Esophagus muscularis mucosa (tissue), 4 donors: ENCODE data around the gene TPCN1. TPM values are rescaled to one million over a fixed set of nuclear protein-coding genes. Genes with fewer than 3 reads are reported as not detected.

Experiments used
- small RNA-seq, 3 donors: library from RNA; depleted of rRNA; stranded (forward); fragments of <200 nt; gene quantifications; one replicate each; pipeline ENCODE3, GENCODE V24; 2016
- total RNA-seq, 4 donors: library from RNA; depleted of rRNA; stranded (reverse); fragments of >200 nt; gene quantifications; one replicate each; pipeline versions ENCODE4 v1.1.0 to v1.2.1, GENCODE V29; 2016

Gene TPCN1
- total RNA-seq, 4 donors from 2014 or later, result 31.1 to 54.0 (median 34.5) TPM

Small RNAs within 50 kb of the gene (small RNA-seq; reads per million reads assigned to genes)
- gene MIR6762 (0 to 0.37 (median 0.34) reads per million in 3 donors), gene RF00019 (0 reads per million in 3 donors)

Other genes starting within 250 kb of the TPCN1 start
- gene OAS2, start 242.9 kb upstream of the TPCN1 start, total RNA-seq, result 1 to 10 TPM; 4.8 to 9.1 (median 7.4) TPM
- 1 to 10 TPM; 3.6 to 6.1 (median 4.9) TPM for gene DTX1, start 164.7 kb upstream of the TPCN1 start, total RNA-seq
- under 1 TPM in 1 of 4 donors, not detected in 3; 0.17 TPM for gene RASAL1, start 85.7 kb upstream of the TPCN1 start, total RNA-seq
- gene CFAP73, start 71.7 kb upstream of the TPCN1 start, total RNA-seq, result not detected
- gene DDX54, start 36.0 kb upstream of the TPCN1 start, total RNA-seq, result 10 to 100 TPM; 29.1 to 59.6 (median 52.7) TPM
- gene RITA1, start 35.7 kb upstream of the TPCN1 start, total RNA-seq, result 10 to 100 TPM; 12.3 to 21.4 (median 16.2) TPM
- gene SLC8B1, start 113.6 kb downstream of the TPCN1 start, total RNA-seq, result 10 to 100 TPM; 19.1 to 22.8 (median 19.8) TPM
- gene PLBD2, start 137.1 kb downstream of the TPCN1 start, total RNA-seq, result 10 to 100 TPM; 30.2 to 60.9 (median 33.1) TPM
- 10 to 100 TPM in 1 of 4 donors, not detected in 3; 13.6 TPM for gene SDS, start 182.4 kb downstream of the TPCN1 start, total RNA-seq
- gene SDSL, start 200.9 kb downstream of the TPCN1 start, total RNA-seq, result 1 to 10 TPM; 2.7 to 5.6 (median 3.2) TPM